ENCODE data around the gene SMIM29. TPM values are rescaled to one million over a fixed set of nuclear protein-coding genes. Genes with fewer than 3 reads are reported as not detected.

The SMIM29 gene
- total RNA-seq, 1 experiment from 2014 or later, result 24.0 TPM

DNA sequence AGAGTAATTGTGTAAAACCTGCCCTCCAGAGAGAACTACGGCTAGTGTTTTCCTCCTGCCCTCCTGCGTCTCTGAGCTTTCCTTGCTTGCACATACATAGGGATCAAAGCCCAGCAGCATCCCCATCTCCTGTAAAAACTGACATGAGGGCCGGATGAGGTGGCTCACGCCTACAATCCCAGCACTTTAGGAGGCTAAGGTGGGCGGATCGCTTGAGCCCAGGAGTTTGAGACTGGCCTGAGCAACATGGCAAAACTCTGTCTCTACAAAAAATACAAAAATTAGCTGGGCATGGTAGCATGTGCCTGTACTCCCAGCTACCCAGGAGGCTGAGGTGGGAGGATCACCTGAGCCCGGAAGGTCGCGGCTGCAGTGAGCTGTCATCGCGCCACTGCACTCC lies 40.3 kb upstream of the SMIM29 start:
- CTCF ChIA-PET, result no interaction called here
- Histone ChIP-seq H3K9me3 (ENCODE audit: low read depth, low read length, poor library complexity, severe bottlenecking) (no peaks in the 10 kb centered on the region), H3K4me3 (ENCODE audit: low read depth, low read length, poor library complexity, severe bottlenecking) (no peak overlapping the region), H3K27me3 (replicated peaks; ENCODE audit: insufficient read depth, low read depth, low read length, poor library complexity) (no peaks in the 10 kb centered on the region), H3K27ac (ENCODE audit: low read depth, low read length, poor library complexity, severe bottlenecking) (no peak overlapping the region), H3K4me1 (ENCODE audit: insufficient read depth, low read length, poor library complexity, severe bottlenecking) (no peaks in the 10 kb centered on the region), H3K36me3 (ENCODE audit: insufficient read depth, low read length, poor library complexity, severe bottlenecking) (peaks cover 29% of the 10 kb centered on the region)
- intact Hi-C loops (cut with micrococcal nuclease; ENCODE audit: unreplicated experiment), result no loop called here
- BruUV-seq (replicated peaks), result no TSS peak
- no peak for DNase-seq (ENCODE audit: low spot score)
- TF ChIP-seq, protein P1, sequence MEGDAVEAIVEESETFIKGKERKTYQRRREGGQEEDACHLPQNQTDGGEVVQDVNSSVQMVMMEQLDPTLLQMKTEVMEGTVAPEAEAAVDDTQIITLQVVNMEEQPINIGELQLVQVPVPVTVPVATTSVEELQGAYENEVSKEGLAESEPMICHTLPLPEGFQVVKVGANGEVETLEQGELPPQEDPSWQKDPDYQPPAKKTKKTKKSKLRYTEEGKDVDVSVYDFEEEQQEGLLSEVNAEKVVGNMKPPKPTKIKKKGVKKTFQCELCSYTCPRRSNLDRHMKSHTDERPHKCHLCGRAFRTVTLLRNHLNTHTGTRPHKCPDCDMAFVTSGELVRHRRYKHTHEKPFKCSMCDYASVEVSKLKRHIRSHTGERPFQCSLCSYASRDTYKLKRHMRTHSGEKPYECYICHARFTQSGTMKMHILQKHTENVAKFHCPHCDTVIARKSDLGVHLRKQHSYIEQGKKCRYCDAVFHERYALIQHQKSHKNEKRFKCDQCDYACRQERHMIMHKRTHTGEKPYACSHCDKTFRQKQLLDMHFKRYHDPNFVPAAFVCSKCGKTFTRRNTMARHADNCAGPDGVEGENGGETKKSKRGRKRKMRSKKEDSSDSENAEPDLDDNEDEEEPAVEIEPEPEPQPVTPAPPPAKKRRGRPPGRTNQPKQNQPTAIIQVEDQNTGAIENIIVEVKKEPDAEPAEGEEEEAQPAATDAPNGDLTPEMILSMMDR (conservative IDR thresholded peaks at IDR 0.05; ENCODE audit: low read depth, low read length), result no peak
- TF ChIP-seq EZH2 (IDR thresholded peaks at IDR 0.05; ENCODE audit: borderline replicate concordance, low read depth, low read length, poor library complexity, severe bottlenecking), result no peak
- POLR2A ChIA-PET (ENCODE audit: low non-redundant PET), result no interaction called here

DNA sequence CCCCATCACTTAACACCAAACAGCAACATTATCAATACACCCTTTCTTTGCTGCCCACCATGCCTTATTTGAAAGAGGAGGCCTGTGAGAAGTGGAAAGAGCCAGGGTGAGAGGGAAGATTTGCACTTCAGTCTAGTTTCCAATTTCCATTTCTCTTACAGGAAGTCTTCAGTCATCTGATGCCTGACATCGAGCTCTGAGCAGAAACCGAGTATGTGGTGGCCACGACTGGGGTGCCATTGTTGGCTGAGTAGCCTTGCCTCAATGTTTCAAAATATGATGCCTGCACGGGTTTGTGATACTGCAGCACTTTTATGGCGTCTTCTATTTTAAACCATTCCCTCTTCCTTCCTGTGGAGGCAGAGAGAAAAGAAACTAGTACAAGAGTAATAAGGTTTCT lies 39.8 kb upstream of the SMIM29 start:
- POLR2A ChIA-PET (ENCODE audit: low non-redundant PET), result no interaction called here
- DNase-seq (ENCODE audit: low spot score), result no peak
- Histone ChIP-seq H3K4me1 (ENCODE audit: insufficient read depth, low read length, poor library complexity, severe bottlenecking) (no peaks in the 10 kb centered on the region), H3K27ac (ENCODE audit: low read depth, low read length, poor library complexity, severe bottlenecking) (no peak overlapping the region), H3K9me3 (ENCODE audit: low read depth, low read length, poor library complexity, severe bottlenecking) (no peaks in the 10 kb centered on the region), H3K4me3 (ENCODE audit: low read depth, low read length, poor library complexity, severe bottlenecking) (no peak overlapping the region), H3K36me3 (ENCODE audit: insufficient read depth, low read length, poor library complexity, severe bottlenecking) (peaks cover 29% of the 10 kb centered on the region), H3K27me3 (replicated peaks; ENCODE audit: insufficient read depth, low read depth, low read length, poor library complexity) (no peaks in the 10 kb centered on the region)
- intact Hi-C loops (cut with micrococcal nuclease; ENCODE audit: unreplicated experiment), result no loop called here
- CTCF ChIA-PET, result no interaction called here
- BruUV-seq (replicated peaks), result no TSS peak
- TF ChIP-seq EZH2 (IDR thresholded peaks at IDR 0.05; ENCODE audit: borderline replicate concordance, low read depth, low read length, poor library complexity, severe bottlenecking), result no peak
- TF ChIP-seq, protein P1 (conservative IDR thresholded peaks at IDR 0.05; ENCODE audit: low read depth, low read length), result no peak

DNA sequence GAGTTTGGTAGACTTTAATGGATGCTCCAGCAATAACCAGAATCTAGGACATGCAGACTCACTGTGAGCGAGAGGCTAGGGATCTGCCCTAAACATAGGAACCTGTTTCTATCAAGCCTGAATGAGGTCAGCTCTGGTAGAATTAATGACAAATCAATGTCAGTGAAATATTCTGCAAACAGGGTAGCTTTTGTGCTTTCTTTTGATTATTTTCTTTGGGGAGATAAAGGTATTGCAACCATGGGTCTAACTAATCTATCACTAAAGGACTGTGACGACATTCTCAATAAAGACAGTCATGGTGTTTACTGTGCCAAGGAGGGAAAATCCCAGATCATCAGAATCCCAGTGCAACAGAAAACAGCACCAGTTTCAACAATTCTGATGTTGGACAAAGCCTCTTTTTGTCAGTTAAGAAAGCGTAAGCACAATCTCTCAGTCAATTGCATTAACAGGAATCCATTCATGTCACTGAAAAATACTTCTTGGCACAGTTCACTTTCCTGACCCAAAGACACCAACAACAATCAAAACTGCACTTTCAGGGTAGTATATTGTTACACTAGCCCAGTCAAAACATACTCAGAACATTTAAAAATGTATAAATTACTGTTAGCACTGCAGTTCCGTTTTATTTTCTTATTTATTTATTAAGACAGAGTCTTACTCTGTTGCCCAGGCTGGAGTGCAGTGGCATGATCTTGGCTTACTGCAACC lies 36.8 kb upstream of the SMIM29 start:
- BruUV-seq (replicated peaks), result no TSS peak
- H3K4me3 ChIP-seq (ENCODE audit: low read depth, low read length, poor library complexity, severe bottlenecking), result no peak overlapping the region
- H3K27ac ChIP-seq (ENCODE audit: low read depth, low read length, poor library complexity, severe bottlenecking), result no peak overlapping the region
- DNase-seq (ENCODE audit: low spot score), result no peak
- peaks cover 15% of the 10 kb centered on the region for H3K36me3 ChIP-seq (ENCODE audit: insufficient read depth, low read length, poor library complexity, severe bottlenecking)
- CTCF ChIA-PET, result no interaction called here
- H3K27me3 ChIP-seq (replicated peaks; ENCODE audit: insufficient read depth, low read depth, low read length, poor library complexity), result no peaks in the 10 kb centered on the region
- TF ChIP-seq, protein P1 (conservative IDR thresholded peaks at IDR 0.05; ENCODE audit: low read depth, low read length), result no peak
- TF ChIP-seq EZH2 (IDR thresholded peaks at IDR 0.05; ENCODE audit: borderline replicate concordance, low read depth, low read length, poor library complexity, severe bottlenecking), result no peak
- intact Hi-C loops (cut with micrococcal nuclease; ENCODE audit: unreplicated experiment), result no loop called here
- no peaks in the 10 kb centered on the region for H3K9me3 ChIP-seq (ENCODE audit: low read depth, low read length, poor library complexity, severe bottlenecking)
- no peaks in the 10 kb centered on the region for H3K4me1 ChIP-seq (ENCODE audit: insufficient read depth, low read length, poor library complexity, severe bottlenecking)
- POLR2A ChIA-PET (ENCODE audit: low non-redundant PET), result no interaction called here
